A549 (cell line): ENCODE measurements around the gene NUAK2.

Experiments
- CTCF ChIP-seq: fragments of >200 bp; sonication (Bioruptor Twin); formaldehyde crosslinking; IDR thresholded peaks from 3 replicates; pipeline ENCODE4 v1.5.1; 2016
- EP300 ChIP-seq, 2 experiments: fragments of >200 bp; sonication (Bioruptor Twin); formaldehyde crosslinking; IDR thresholded peaks; 2 replicates in 1 of 2; 3 replicates in 1 of 2; pipeline ENCODE4 v1.6.1; 2016 to 2017
- ESRRA ChIP-seq: fragments of 150-350 bp; IDR thresholded peaks from 2 replicates; pipeline ENCODE4 v1.6.1; 2014; ENCODE audit warnings: mild to moderate bottlenecking, low read length, borderline replicate concordance
- HMGXB4 ChIP-seq: fragments of 250-450 bp; sonication (Bioruptor Pico); IDR thresholded peaks from 2 replicates; pipeline ENCODE4 v1.5.0; 2021; ENCODE audit warnings: mild to moderate bottlenecking, moderate library complexity, borderline replicate concordance
- KDM5A ChIP-seq: fragments of 200-600 bp; sonication (generic); IDR thresholded peaks from 2 replicates; pipeline ENCODE4 v1.6.1; 2016; ENCODE audit warnings: antibody characterized with exemption, mild to moderate bottlenecking
- MAX ChIP-seq: IDR thresholded peaks from 2 replicates; pipeline ENCODE4 v1.6.1; 2012
- MAZ ChIP-seq: fragments of 150-350 bp; IDR thresholded peaks from 2 replicates; pipeline ENCODE4 v1.6.1; 2014; ENCODE audit warnings: antibody characterized with exemption, low read depth, low read length, borderline replicate concordance
- PHF8 ChIP-seq: fragments of 200-600 bp; sonication (generic); IDR thresholded peaks from 2 replicates; pipeline ENCODE4 v1.6.1; 2016; ENCODE audit warnings: low read depth, mild to moderate bottlenecking, antibody characterized with exemption, moderate library complexity, borderline replicate concordance
- POLR2A ChIP-seq: IDR thresholded peaks from 2 replicates; pipeline ENCODE4 v1.6.1; 2012; ENCODE audit warnings: mild to moderate bottlenecking, low read length
- RARB ChIP-seq: fragments of 250-450 bp; sonication (Bioruptor Pico); IDR thresholded peaks from 2 replicates; pipeline ENCODE4 v1.8.0; 2021; ENCODE audit warnings: mild to moderate bottlenecking, moderate library complexity
- REST ChIP-seq: fragments of 200-600 bp; sonication (generic); IDR thresholded peaks from 2 replicates; pipeline ENCODE4 v1.6.1; 2016; ENCODE audit warnings: antibody characterized with exemption, mild to moderate bottlenecking, moderate library complexity
- RFX5 ChIP-seq: fragments of 450-650 bp; IDR thresholded peaks from 2 replicates; pipeline ENCODE4 v1.7.1; 2014; ENCODE audit warnings: antibody characterized with exemption, mild to moderate bottlenecking, moderate library complexity
- SMC3 ChIP-seq: fragments of >200 bp; sonication (Bioruptor Twin); formaldehyde crosslinking; IDR thresholded peaks from 3 replicates; pipeline ENCODE4 v1.6.1; 2018; ENCODE audit warnings: inconsistent platforms

- TF ChIP-seq MAX (no peak), CTCF (no peak), EP300 (IDR thresholded peaks at IDR 0.05) (no peak), POLR2A (no peak), MAZ (no peak), RFX5 (no peak), SMC3 (no peak), HMGXB4 (CRISPR knock-in tag) (no peak), RARB (no peak), REST (no peak), ESRRA (no peak), KDM5A (no peak), PHF8 (no peak)
These were observed 33.5 kb upstream of the NUAK2 start for GRCh38 chr1:205355075-205355453.
